Measurements from ENCODE around the gene GPR157. TPM values are rescaled to one million over a fixed set of nuclear protein-coding genes. Genes with fewer than 3 reads are reported as not detected.

The GPR157 gene
- 19.9 and 21.2 TPM in 2 replicates for total RNA-seq
- total RNA-seq (2013), result 2.7 TPM
- polyA plus RNA-seq, result 1.3 and 2.0 TPM in 2 replicates
- 5.1 and 6.5 TPM in 2 replicates for polyA minus RNA-seq

DNA sequence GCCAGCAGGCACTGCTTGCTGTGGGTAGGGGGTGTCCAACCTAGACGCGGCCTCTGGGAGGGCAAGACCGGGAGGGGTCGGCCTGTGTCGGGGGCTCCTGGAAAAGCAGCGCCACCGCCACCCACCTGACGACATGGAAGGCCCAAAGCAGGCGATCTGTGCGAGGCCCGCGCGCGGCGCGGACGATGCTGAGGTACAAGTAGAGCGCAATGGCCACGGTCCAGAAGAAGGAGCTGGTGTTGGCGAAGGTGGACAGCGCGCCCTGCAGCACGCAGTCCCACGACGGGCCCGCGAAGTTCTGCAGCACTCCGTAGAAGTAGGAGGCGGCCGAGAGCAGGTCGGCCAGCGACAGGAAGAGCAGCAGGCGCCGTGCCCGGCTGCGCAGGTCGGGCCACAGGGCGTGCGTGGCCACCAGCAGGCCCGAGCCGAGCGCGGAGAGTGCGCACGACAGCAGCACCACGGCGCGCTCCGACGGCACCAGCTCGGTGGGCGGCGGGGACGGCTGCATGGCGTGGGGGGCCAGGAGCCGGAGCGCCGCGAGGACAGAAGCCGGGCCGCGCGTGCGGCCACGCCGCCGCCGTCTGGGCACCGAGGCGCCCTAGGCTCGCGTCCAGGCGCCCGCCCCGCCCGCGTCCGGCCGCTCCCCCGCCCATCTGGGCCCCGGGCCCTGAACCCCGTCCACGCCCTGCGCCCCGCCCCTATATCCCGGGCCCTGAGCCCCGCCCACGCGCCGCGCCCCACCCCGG, at the start of gene GPR157:
TSS of gene GPR157 (minus strand) at position 583 of the 746 bp plus-strand sequence. CDS start at position 508, 75 bp downstream.
- no peak for TF ChIP-seq CTCF (IDR thresholded peaks at IDR 0.05)
- no peak for TF ChIP-seq EZH2 (IDR thresholded peaks at IDR 0.05; ENCODE audit: borderline replicate concordance, insufficient read depth, low read depth, low read length, poor library complexity, severe bottlenecking)
- Mint-ChIP-seq H3K4me3 (peak within 1 kb of the TSS; percentile 94), H3K27me3 (no peaks in the 10 kb centered on the region), H3K27ac (peak within 1 kb of the TSS; percentile 78), H3K4me1 (peaks cover 44% of the 10 kb centered on the region), H3K9me3 (ENCODE audit: insufficient read depth) (no peaks in the 10 kb centered on the region)
- peak within 1 kb of the TSS; percentile 44 to 79 (median 61) for H3K4me3 ChIP-seq (ENCODE audit: control extremely low read depth in 1 of 5, extremely low read depth in 1 of 5, insufficient read depth in 1 of 5, low read depth in 2 of 5, low read length in 4 of 5)
- no peaks in the 10 kb centered on the region for H3K9me3 ChIP-seq (ENCODE audit: control extremely low read depth in 1 of 3, control insufficient read depth in 2 of 3, insufficient read depth in 1 of 3, low read length in 2 of 3)
- H3K79me2 ChIP-seq (ENCODE audit: control insufficient read depth, insufficient read depth, low read length), result peaks cover 7% of the 10 kb centered on the region
- peak; percentile 88 for ATAC-seq (ENCODE audit: low read depth)
- H3K27me3 ChIP-seq (replicated peaks in 1 of 4; ENCODE audit: control extremely low read depth in 1 of 4, control insufficient read depth in 3 of 4, insufficient read depth in 4 of 4, low read length in 3 of 4), result no peaks in the 10 kb centered on the region
- no peaks in the 10 kb centered on the region for H3K36me3 ChIP-seq (replicated peaks in 1 of 2; ENCODE audit: control extremely low read depth in 1 of 2, control insufficient read depth in 1 of 2, extremely low read depth in 1 of 2, insufficient read depth in 2 of 2, low read length in 1 of 2)
- H3K9ac ChIP-seq (ENCODE audit: low read length), result peak within 1 kb of the TSS; percentile 74
- ChIA-PET POLR2A (interaction anchor here (0.6 kb wide), 2 partner anchors 48 to 302 kb away, joined by 4 to 9 read pairs; no protein-coding TSS in a partner anchor), CTCF (interaction anchor here (0.6 to 2.8 kb wide), 8 partner anchors 11 to 161 kb away, joined by 3 to 21 read pairs (median 4); partner anchors contain the start of gene H6PD)
- H3K27ac ChIP-seq (ENCODE audit: low read length in 2 of 2), result peak within 1 kb of the TSS; percentile 38 to 48
- WGBS (ENCODE audit: insufficient coverage), result under 1% methylated on average over 91 of the region's 92 CpGs
- peaks cover 17 to 29% of the 10 kb centered on the region in 2 donors for H3K4me1 ChIP-seq (ENCODE audit: control insufficient read depth in 2 of 2, insufficient read depth in 2 of 2, low read length in 2 of 2)
- peak; percentile 90 for DNase-seq
- H3K4me2 ChIP-seq (replicated peaks; ENCODE audit: low read depth, low read length, poor library complexity, severe bottlenecking), result peak within 1 kb of the TSS; percentile 99
- intact Hi-C loops (cut with micrococcal nuclease), result loop anchor here (1.0 to 5.0 kb wide), 8 partner anchors 14 to 411 kb away; partner anchors contain the start of genes H6PD, SLC25A33, SLC2A5 and SPSB1
- H4K20me1 ChIP-seq (ENCODE audit: control insufficient read depth, insufficient read depth, low read length, poor library complexity, severe bottlenecking), result peaks cover 8% of the 10 kb centered on the region
- H2AFZ ChIP-seq (ENCODE audit: insufficient read depth, low read depth, low read length, poor library complexity, severe bottlenecking), result peak within 1 kb of the TSS; percentile 93

DNA sequence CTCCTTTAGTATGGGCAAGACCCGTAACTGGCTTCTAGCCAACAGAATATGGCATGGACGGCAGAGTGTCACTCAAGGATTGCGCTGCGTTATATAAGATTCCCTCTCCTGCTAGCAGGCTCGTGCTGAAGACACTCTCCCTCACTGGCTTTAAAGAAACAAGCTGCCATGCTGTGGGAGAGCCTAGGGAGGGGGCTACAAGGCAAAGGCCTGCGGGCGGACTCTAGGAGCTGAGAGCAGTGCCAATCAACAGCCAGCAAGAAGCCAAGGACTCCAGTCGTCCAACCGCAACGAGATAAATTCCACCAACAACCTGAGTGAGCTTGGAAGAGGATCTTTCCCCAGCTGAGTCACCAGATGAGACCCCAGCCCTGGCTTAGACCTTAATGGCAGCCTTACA, 45.9 kb upstream of the GPR157 start:
- H3K4me3 ChIP-seq (ENCODE audit: control extremely low read depth in 1 of 5, extremely low read depth in 1 of 5, insufficient read depth in 1 of 5, low read depth in 2 of 5, low read length in 4 of 5), result no peak overlapping the region
- intact Hi-C loops (cut with micrococcal nuclease), result no loop called here
- ATAC-seq (ENCODE audit: low read depth) (no peak), DNase-seq (no peak)
- H3K4me3 Mint-ChIP-seq, result no peak overlapping the region
- no peak overlapping the region for H3K9ac ChIP-seq (ENCODE audit: low read length)
- no peak overlapping the region for H3K27ac Mint-ChIP-seq
- ChIA-PET POLR2A (no interaction called here), CTCF (interaction anchor here (1.4 kb wide), 1 partner anchor 33 kb away, joined by 5 read pairs; no protein-coding TSS in a partner anchor)
- H3K27me3 ChIP-seq (replicated peaks in 1 of 4; ENCODE audit: control extremely low read depth in 1 of 4, control insufficient read depth in 3 of 4, insufficient read depth in 4 of 4, low read length in 3 of 4), result peaks cover 0 to 10% (median 1%) of the 10 kb centered on the region in 4 experiments
- H2AFZ ChIP-seq (ENCODE audit: insufficient read depth, low read depth, low read length, poor library complexity, severe bottlenecking), result no peak overlapping the region
- TF ChIP-seq CTCF (IDR thresholded peaks at IDR 0.05) (no peak), EZH2 (IDR thresholded peaks at IDR 0.05; ENCODE audit: borderline replicate concordance, insufficient read depth, low read depth, low read length, poor library complexity, severe bottlenecking) (no peak)
- no peak overlapping the region for H3K4me2 ChIP-seq (replicated peaks; ENCODE audit: low read depth, low read length, poor library complexity, severe bottlenecking)
- H3K9me3 Mint-ChIP-seq (ENCODE audit: insufficient read depth), result no peaks in the 10 kb centered on the region
- H3K36me3 ChIP-seq (replicated peaks in 1 of 2; ENCODE audit: control extremely low read depth in 1 of 2, control insufficient read depth in 1 of 2, extremely low read depth in 1 of 2, insufficient read depth in 2 of 2, low read length in 1 of 2), result no peaks in the 10 kb centered on the region
- peaks cover 0 to 5% (median 0%) of the 10 kb centered on the region in 3 donors for H3K9me3 ChIP-seq (ENCODE audit: control extremely low read depth in 1 of 3, control insufficient read depth in 2 of 3, insufficient read depth in 1 of 3, low read length in 2 of 3)
- H3K27ac ChIP-seq (ENCODE audit: low read length in 2 of 2), result no peak overlapping the region
- 100% methylated on average over 9 of the region's 10 CpGs for WGBS (ENCODE audit: insufficient coverage)
- peaks cover 3% of the 10 kb centered on the region for H3K4me1 Mint-ChIP-seq
- no peaks in the 10 kb centered on the region for H4K20me1 ChIP-seq (ENCODE audit: control insufficient read depth, insufficient read depth, low read length, poor library complexity, severe bottlenecking)
- no peaks in the 10 kb centered on the region for H3K79me2 ChIP-seq (ENCODE audit: control insufficient read depth, insufficient read depth, low read length)
- peaks cover 0 to 8% of the 10 kb centered on the region in 2 donors for H3K4me1 ChIP-seq (ENCODE audit: control insufficient read depth in 2 of 2, insufficient read depth in 2 of 2, low read length in 2 of 2)
- H3K27me3 Mint-ChIP-seq, result peaks cover 33% of the 10 kb centered on the region

Data from B cell (primary cell).